NCI-H1105 treated with DMSO at 0.1 percent for 48 hours (cell line): ENCODE results near the gene TMCO1.
A peak's percentile ranks its signal among the peaks of the same experiment; 100 is the strongest.
"Not testable (repeated sequence)": the region's sequence is repeated elsewhere in the genome, so short reads cannot be mapped to it uniquely, and the experiment has no call there.

Experiments
- DNase-seq: peaks from one replicate; lab custom pipeline; 2025; lab: John Stamatoyannopoulos, UW

TMCO1 gene

GRCh38 chr1:165747632-165748447, 20.8 kb downstream of the TMCO1 start:
- DNase-seq: no peak

GRCh38 chr1:165744913-165745312, 23.8 kb downstream of the TMCO1 start:
- not testable (repeated sequence) for DNase-seq

DNA sequence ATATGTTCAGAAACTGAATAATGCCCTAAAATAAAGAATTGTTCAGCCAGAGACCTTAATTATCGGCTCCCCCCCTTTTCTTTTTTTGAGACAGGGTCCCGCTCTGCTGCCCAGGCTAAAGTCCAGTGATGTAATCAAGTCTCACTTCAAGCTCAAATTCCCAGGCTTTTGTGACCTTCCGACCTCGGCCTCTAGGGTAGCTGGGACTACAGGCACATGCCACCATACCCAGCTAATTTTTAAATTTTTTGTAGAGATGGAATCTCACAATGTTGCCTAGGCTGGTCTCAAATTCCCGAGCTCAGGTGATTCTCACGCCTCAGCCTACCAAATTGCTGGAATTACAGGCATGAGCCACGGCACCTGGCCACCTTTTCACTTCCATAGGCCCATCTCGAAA, 26.5 kb downstream of the TMCO1 start:
- no peak for DNase-seq

DNA sequence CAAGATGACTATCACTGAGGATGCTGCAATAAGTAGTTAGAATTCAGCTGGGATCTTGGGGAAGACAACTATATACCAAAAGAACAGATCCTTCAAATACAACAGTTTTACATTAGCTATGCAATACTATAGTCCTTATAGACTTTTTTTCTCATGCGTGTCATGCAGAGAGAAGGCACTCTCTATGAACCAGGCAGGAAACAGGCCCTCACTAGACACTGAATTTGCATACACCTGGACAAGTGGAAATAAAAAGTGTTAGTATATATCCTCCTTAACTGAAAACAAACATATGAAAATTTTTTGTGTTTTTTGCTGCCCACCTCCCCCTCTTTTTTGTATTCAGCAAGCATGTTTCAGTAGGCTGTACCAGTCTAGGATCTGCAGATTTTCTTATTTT, 29.9 kb downstream of the TMCO1 start:
- DNase-seq: no peak

- DNase-seq: no peak
Observed at GRCh38 chr1:165737196-165737595, 31.5 kb downstream of the TMCO1 start.

- no peak for DNase-seq
Observed at GRCh38 chr1:165734906-165735305, 33.8 kb downstream of the TMCO1 start.

- DNase-seq: no peak
Observed at GRCh38 chr1:165726841-165727240, 41.8 kb downstream of the TMCO1 start.

GRCh38 chr1:165726169-165726568, 42.5 kb downstream of the TMCO1 start:
- no peak for DNase-seq

GRCh38 chr1:165717918-165718515, 50.7 kb downstream of the TMCO1 start:
- DNase-seq: peak; percentile 65

- DNase-seq: not testable (repeated sequence)
Observed at GRCh38 chr1:165716265-165717051, 52.2 kb downstream of the TMCO1 start.

GRCh38 chr1:165712764-165713163, 55.9 kb downstream of the TMCO1 start:
- no peak for DNase-seq

DNA sequence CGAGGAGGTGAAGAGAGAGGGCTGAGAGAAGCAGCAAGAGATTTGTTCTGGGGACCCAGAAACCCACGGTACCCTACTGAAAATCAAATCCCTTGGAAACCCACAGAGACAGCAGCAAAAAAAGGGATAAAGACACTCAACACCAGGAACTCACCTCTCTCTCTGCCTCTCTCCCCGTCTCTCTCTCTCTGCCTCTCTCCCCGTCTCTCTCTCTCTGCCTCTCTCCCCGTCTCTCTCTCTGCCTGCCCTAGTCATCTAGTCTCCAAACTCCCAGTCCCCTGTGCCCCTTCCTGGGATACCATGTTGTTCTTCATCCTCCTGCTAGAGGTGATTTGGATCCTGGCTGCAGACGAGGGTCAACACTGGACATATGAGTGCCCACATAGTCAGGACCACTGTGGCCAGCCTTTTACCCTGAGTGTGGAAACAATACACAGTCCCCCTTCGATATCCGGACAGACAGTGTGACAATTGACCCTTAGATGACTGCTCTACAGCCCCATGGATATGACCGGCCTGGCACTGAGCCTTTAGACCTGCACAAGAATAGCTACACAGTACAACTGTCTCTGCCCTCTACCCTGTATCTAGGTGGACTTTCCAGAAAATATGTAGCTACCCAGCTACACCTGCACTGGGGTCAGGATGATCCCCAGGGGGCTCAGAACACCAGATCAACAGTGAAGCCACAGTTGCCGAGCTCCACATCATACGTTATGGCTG, 60.5 kb downstream of the TMCO1 start:
- DNase-seq: no peak

DNA sequence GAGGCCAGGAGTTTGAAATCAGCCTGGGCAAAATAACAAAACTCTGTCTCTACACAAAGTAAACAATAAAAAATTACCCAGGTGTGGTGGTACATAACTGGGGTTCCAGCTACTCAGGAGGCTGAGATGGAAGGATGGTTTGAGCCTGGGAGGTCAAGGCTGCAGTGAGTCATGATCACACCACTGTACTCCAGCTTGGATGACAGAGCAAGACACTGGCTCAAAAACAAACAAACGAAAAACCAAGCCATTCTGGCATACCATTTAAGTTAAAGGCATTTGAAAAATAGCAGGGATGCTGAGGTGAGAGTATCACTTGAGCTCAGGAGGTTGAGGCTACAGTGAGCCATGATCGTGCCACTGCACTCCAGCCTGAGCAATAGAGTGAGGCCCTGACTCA, 65.0 kb downstream of the TMCO1 start:
- DNase-seq: no peak

DNA sequence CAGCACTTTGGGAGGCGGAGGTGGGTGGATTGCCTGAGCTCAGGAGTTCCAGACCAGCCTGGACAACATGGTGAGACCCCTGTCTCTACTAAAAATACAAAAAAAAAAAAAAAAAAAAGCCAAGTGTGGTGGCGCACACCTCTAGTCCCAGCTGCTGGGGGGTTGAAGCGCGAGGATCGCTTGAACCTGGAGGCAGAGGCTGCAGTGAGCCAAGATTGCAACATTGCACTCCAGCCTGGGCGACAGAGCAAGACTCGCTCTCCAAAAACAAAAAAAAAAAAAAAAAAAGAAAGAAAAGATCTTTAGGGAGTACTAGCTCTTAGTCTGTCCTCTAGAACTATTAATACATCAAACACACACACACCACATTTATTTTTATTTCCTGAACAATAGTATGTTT, 66.7 kb downstream of the TMCO1 start:
- DNase-seq: not testable (repeated sequence)

DNA sequence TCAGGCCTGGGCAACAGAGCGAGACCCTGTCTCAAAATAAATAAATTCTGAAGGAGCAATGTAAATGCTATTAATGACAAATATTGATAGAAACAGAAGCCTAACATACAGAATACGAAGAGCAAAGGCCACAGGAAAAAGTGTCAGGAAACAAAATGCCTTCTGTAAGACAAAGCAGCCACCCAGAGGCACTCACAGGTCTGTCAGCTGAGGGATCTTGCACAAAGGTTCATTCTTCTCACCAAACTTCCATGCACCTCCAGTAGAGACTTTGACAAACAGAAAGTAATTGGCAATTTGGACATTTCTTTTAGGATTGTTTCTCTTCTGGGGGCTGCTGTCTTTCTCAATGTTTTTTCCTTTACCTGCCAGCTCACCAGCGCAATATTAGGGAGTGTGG, 69.1 kb downstream of the TMCO1 start:
- DNase-seq: no peak

DNA sequence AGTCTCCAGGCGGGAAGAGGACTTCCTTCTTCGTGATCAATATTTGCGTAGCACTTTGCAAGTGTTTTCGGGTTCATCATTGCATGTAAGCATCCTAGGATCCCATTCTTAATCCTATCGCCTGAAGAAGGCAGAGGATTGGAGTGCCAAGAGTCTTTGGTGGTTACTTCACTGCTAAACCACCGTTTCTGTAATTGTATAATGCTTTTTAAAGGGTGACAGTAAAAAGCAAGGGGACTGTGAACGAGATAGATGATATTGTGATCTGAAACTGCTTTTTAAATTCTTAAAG, 70.0 kb downstream of the TMCO1 start:
- DNase-seq: no peak

DNA sequence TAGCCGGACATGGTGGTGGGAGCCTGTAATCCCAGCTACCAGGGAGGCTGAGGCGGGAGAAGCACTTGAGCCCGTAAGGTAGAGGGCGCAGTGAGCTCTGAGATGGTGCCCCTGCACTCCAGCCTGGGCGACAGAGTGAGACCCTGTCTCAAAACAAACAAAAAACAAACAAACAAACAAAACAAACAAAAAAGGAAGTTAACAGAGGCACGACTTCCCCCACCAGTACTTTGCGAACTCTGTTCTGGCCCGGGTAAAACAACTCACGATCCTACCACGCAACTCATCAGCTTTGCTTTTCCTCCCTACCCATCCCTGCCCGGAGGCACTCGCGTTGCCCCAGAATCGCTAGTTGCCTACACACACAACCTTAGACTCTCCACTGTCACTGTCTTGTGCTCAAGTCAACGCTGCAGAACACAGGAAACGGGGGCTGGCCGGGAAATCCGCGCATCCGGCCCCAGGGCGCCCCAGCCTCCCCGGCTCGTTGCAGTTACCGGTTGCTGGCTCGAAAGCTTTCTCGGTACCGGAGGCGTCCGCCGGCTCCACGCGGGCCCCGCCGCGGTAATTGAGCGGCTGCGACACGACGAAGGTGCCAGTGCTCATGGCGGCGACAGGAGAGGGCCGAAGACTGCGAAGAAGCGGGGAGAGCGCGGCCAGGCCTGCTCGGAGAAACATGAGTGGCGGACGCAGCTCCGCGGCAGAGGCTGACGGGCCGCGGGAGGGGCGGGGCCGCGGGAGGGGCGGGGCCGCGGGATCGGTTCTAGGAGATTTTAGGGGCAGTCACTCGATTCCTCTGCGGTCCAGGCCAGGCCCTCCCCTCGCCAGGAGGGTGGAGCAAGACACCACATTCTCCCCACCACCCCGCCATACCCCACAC, 70.5 kb downstream of the TMCO1 start, which contains the start of gene ALDH9A1:
TSS of gene ALDH9A1 (minus strand) at position 682 of the 880 bp plus-strand sequence. CDS start at position 678, 4 bp downstream.
- peak; percentile 91 for DNase-seq

- DNase-seq: no peak
Observed at GRCh38 chr1:165697491-165697880, 71.2 kb downstream of the TMCO1 start.

GRCh38 chr1:165696625-165697100, 72.0 kb downstream of the TMCO1 start:
- DNase-seq: peak; percentile 28

- DNase-seq: no peak
Observed at GRCh38 chr1:165695031-165695430, 73.6 kb downstream of the TMCO1 start.

- no peak for DNase-seq
Observed at GRCh38 chr1:165688046-165688445, 80.6 kb downstream of the TMCO1 start.
